ENCODE results near the gene RBM15B. TPM values are rescaled to one million over a fixed set of nuclear protein-coding genes. Genes with fewer than 3 reads are reported as not detected.
"Not testable (repeated sequence)": the region's sequence is repeated elsewhere in the genome, so short reads cannot be mapped to it uniquely, and the experiment has no call there.

RBM15B gene
- 10 to 100 TPM; 37.1 to 46.1 (median 39.8) TPM for polyA plus RNA-seq (ENCODE audit: insufficient read length in 3 of 3)
- long read RNA-seq, donor 1, full-length matches to known transcripts, result 95 of 95 reads
- long read RNA-seq, donor 1, partial matches to known transcripts, result 0 of 95 reads
- long read RNA-seq, donor 1, other reads (novel, unspliced or antisense), result 0 of 95 reads
- long read RNA-seq, donor 2, full-length matches to known transcripts, result 95 of 95 reads
- long read RNA-seq, donor 2, partial matches to known transcripts, result 0 of 95 reads
- long read RNA-seq, donor 2, other reads (novel, unspliced or antisense), result 0 of 95 reads
- long read RNA-seq, donor 3, full-length matches to known transcripts, result 119 of 119 reads
- long read RNA-seq, donor 3, partial matches to known transcripts, result 0 of 119 reads
- long read RNA-seq, donor 3, other reads (novel, unspliced or antisense), result 0 of 119 reads
- long read RNA-seq, donor 4, full-length matches to known transcripts, result 70 of 76 reads
- long read RNA-seq, donor 4, partial matches to known transcripts, result 0 of 76 reads
- long read RNA-seq, donor 4, other reads (novel, unspliced or antisense), result 6 of 76 reads
- long read RNA-seq, donor 5, result 0 reads
- long read RNA-seq, donor 6, full-length matches to known transcripts, result 125 of 125 reads
- long read RNA-seq, donor 6, partial matches to known transcripts, result 0 of 125 reads
- long read RNA-seq, donor 6, other reads (novel, unspliced or antisense), result 0 of 125 reads
- long read RNA-seq, donor 7, full-length matches to known transcripts, result 118 of 118 reads
- long read RNA-seq, donor 7, partial matches to known transcripts, result 0 of 118 reads
- long read RNA-seq, donor 7, other reads (novel, unspliced or antisense), result 0 of 118 reads
- long read RNA-seq, donor 8, full-length matches to known transcripts, result 186 of 186 reads
- long read RNA-seq, donor 8, partial matches to known transcripts, result 0 of 186 reads
- long read RNA-seq, donor 8, other reads (novel, unspliced or antisense), result 0 of 186 reads
- long read RNA-seq, donor 9, full-length matches to known transcripts, result 71 of 71 reads
- long read RNA-seq, donor 9, partial matches to known transcripts, result 0 of 71 reads
- long read RNA-seq, donor 9, other reads (novel, unspliced or antisense), result 0 of 71 reads
- long read RNA-seq, donor 10, full-length matches to known transcripts, result 109 of 109 reads
- long read RNA-seq, donor 10, partial matches to known transcripts, result 0 of 109 reads
- long read RNA-seq, donor 10, other reads (novel, unspliced or antisense), result 0 of 109 reads
- long read RNA-seq, donor 11, full-length matches to known transcripts, result 51 of 51 reads
- long read RNA-seq, donor 11, partial matches to known transcripts, result 0 of 51 reads
- long read RNA-seq, donor 11, other reads (novel, unspliced or antisense), result 0 of 51 reads
- long read RNA-seq, donor 12, full-length matches to known transcripts, result 69 of 69 reads
- long read RNA-seq, donor 12, partial matches to known transcripts, result 0 of 69 reads
- long read RNA-seq, donor 12, other reads (novel, unspliced or antisense), result 0 of 69 reads
- long read RNA-seq, donor 13, full-length matches to known transcripts, result 245 of 245 reads
- long read RNA-seq, donor 13, partial matches to known transcripts, result 0 of 245 reads
- long read RNA-seq, donor 13, other reads (novel, unspliced or antisense), result 0 of 245 reads
- long read RNA-seq, donor 14, full-length matches to known transcripts, result 72 of 72 reads
- long read RNA-seq, donor 14, partial matches to known transcripts, result 0 of 72 reads
- long read RNA-seq, donor 14, other reads (novel, unspliced or antisense), result 0 of 72 reads
- long read RNA-seq, donor 15, full-length matches to known transcripts, result 37 of 37 reads
- long read RNA-seq, donor 15, partial matches to known transcripts, result 0 of 37 reads
- long read RNA-seq, donor 15, other reads (novel, unspliced or antisense), result 0 of 37 reads
- long read RNA-seq, donor 16, full-length matches to known transcripts, result 180 of 206 reads
- long read RNA-seq, donor 16, partial matches to known transcripts, result 26 of 206 reads
- long read RNA-seq, donor 16, other reads (novel, unspliced or antisense), result 0 of 206 reads

- DNase-seq (ENCODE audit: extremely low read depth in 1 of 11, low read depth in 9 of 11, low spot score in 4 of 11), result peak; percentile 79 to 95 (median 93)
Observed at GRCh38 chr3:51391075-51391565, at the start of gene RBM15B. TSS of gene RBM15B (plus strand) at chr3:51391285. CDS start at chr3:51391400, 115 bp downstream.

GRCh38 chr3:51343918-51344687 lies 47.0 kb upstream of the RBM15B start:
- DNase-seq (ENCODE audit: extremely low read depth in 1 of 11, low read depth in 9 of 11, low spot score in 4 of 11), result no peak

GRCh38 chr3:51350751-51351150 lies 40.3 kb upstream of the RBM15B start:
- DNase-seq (ENCODE audit: extremely low read depth in 1 of 11, low read depth in 9 of 11, low spot score in 4 of 11), result no peak

GRCh38 chr3:51353131-51353530 lies 38.0 kb upstream of the RBM15B start:
- DNase-seq (ENCODE audit: extremely low read depth in 1 of 11, low read depth in 9 of 11, low spot score in 4 of 11), result no peak

GRCh38 chr3:51353691-51354090 lies 37.4 kb upstream of the RBM15B start:
- DNase-seq (ENCODE audit: extremely low read depth in 1 of 11, low read depth in 9 of 11, low spot score in 4 of 11), result no peak

GRCh38 chr3:51354172-51354571 lies 36.9 kb upstream of the RBM15B start:
- no peak for DNase-seq (ENCODE audit: extremely low read depth in 1 of 11, low read depth in 9 of 11, low spot score in 4 of 11)

- DNase-seq (ENCODE audit: extremely low read depth in 1 of 11, low read depth in 9 of 11, low spot score in 4 of 11), result no peak
Observed at GRCh38 chr3:51354731-51355615, 36.1 kb upstream of the RBM15B start.

GRCh38 chr3:51355891-51356578 lies 35.0 kb upstream of the RBM15B start:
- DNase-seq (ENCODE audit: extremely low read depth in 1 of 11, low read depth in 9 of 11, low spot score in 4 of 11), result no peak

GRCh38 chr3:51357856-51358255 lies 33.2 kb upstream of the RBM15B start:
- DNase-seq (ENCODE audit: extremely low read depth in 1 of 11, low read depth in 9 of 11, low spot score in 4 of 11), result no peak

- no peak for DNase-seq (ENCODE audit: extremely low read depth in 1 of 11, low read depth in 9 of 11, low spot score in 4 of 11)
Observed at GRCh38 chr3:51358981-51359380, 32.1 kb upstream of the RBM15B start.

- no peak for DNase-seq (ENCODE audit: extremely low read depth in 1 of 11, low read depth in 9 of 11, low spot score in 4 of 11)
Observed at GRCh38 chr3:51360806-51361205, 30.3 kb upstream of the RBM15B start.

GRCh38 chr3:51361746-51362145 lies 29.3 kb upstream of the RBM15B start:
- no peak for DNase-seq (ENCODE audit: extremely low read depth in 1 of 11, low read depth in 9 of 11, low spot score in 4 of 11)

GRCh38 chr3:51362476-51362875 lies 28.6 kb upstream of the RBM15B start:
- DNase-seq (ENCODE audit: extremely low read depth in 1 of 11, low read depth in 9 of 11, low spot score in 4 of 11), result no peak

- not testable (repeated sequence) for DNase-seq (ENCODE audit: extremely low read depth in 1 of 11, low read depth in 9 of 11, low spot score in 4 of 11)
Observed at GRCh38 chr3:51368276-51368675, 22.8 kb upstream of the RBM15B start.

- peak in 8 of 11 donors; percentile 33 to 70 (median 50) for DNase-seq (ENCODE audit: extremely low read depth in 1 of 11, low read depth in 9 of 11, low spot score in 4 of 11)
Observed at GRCh38 chr3:51371943-51372557, 19.0 kb upstream of the RBM15B start.
